HL-60/S4 treated with retinoic acid at 250 ng/mL for 4 days and 3 days (cell line): ENCODE results near the gene ZDHHC6.
"Not testable (repeated sequence)": the region's sequence is repeated elsewhere in the genome, so short reads cannot be mapped to it uniquely, and the experiment has no call there.

Experiments
- in situ Hi-C: fragments of 300-500 bp; cut with MboI; formaldehyde crosslinking; loops from 2 replicates; pipeline ENCODE4 v1.7.0; 2022; ENCODE audit warnings: low sequenced_read_pairs

ZDHHC6 gene

GRCh38 chr10:112446855-112447619, at the start of gene ZDHHC6, which contains the start of gene VTI1A:
TSS of gene ZDHHC6 (minus strand) at chr10:112446914. CDS start at chr10:112445436, 1,478 bp downstream.
TSS of gene VTI1A (plus strand) at chr10:112447215. CDS start at chr10:112447374, 159 bp downstream.
- in situ Hi-C loops: no loop called here

DNA sequence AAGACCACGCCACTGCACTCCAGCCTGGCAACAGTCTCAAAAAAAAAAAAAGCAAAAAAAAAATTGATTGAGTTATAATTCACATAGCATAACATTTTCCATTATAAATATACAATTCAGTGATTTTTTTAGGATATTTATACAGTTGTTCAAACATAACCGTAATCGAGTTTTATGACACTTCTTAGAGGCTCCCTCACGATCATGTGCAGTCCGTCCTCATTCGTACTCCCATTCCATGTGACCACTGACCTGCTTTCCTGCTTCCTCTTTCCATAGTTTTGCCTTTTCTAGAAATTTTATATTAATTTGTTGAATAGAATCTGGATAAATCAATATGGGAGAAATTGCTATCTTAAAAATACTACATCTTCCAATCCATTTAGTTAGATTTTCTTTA, 46.0 kb upstream of the ZDHHC6 start:
- in situ Hi-C loops: no loop called here

DNA sequence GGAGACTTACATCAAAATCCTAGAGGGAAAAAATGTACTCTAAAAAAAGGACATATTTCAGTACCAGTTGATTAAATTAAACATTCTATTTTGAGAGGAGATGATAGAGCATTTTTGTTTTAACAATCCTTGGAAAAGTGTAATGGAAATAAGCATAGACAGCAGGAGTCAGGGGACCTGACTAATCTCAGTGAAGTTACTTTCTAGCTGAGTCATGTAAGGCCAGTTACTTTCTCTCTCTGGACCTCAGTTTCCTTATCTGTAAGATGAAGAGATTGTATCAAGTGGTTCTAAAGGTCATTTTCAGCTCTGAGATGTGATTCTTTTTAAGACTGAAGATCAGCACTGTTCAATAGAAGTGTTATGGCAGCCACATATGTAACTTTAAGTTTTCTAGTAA, 44.4 kb upstream of the ZDHHC6 start:
- in situ Hi-C loops: no loop called here

GRCh38 chr10:112490545-112490944, 43.8 kb upstream of the ZDHHC6 start:
- in situ Hi-C loops: no loop called here

GRCh38 chr10:112487964-112488363, 41.2 kb upstream of the ZDHHC6 start:
- in situ Hi-C loops: no loop called here

- in situ Hi-C loops: no loop called here
Measured at GRCh38 chr10:112484399-112484798, 37.7 kb upstream of the ZDHHC6 start.

GRCh38 chr10:112481602-112482001, 34.9 kb upstream of the ZDHHC6 start:
- in situ Hi-C loops: no loop called here

- in situ Hi-C loops: no loop called here
Measured at GRCh38 chr10:112475575-112476218, 29.0 kb upstream of the ZDHHC6 start.

- in situ Hi-C loops: no loop called here
Measured at GRCh38 chr10:112471878-112472487, 25.3 kb upstream of the ZDHHC6 start.

DNA sequence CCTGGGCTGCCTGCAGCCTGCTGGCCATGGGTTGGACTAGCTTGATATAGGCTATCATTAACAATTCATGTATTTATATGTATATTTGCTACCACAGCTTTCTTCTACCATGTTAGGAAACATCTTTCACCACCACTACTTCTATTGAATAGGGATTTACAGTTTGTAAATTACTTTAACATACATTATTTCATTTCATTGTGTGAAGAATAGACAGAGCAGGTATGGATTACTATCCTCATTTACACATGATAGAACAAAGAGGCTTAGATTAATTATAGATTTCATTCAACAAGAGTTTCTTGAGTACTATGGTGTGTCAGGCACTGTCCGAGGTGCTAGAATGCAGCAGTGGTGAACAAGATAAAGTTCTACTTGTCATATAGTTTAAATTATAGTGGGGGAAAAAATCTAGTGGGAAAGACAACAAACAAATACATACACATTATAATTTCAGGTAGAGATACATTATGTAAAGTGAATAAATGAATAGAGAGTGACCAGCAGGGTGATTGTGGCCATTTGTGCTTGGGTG, 20.9 kb upstream of the ZDHHC6 start:
- in situ Hi-C loops: no loop called here

DNA sequence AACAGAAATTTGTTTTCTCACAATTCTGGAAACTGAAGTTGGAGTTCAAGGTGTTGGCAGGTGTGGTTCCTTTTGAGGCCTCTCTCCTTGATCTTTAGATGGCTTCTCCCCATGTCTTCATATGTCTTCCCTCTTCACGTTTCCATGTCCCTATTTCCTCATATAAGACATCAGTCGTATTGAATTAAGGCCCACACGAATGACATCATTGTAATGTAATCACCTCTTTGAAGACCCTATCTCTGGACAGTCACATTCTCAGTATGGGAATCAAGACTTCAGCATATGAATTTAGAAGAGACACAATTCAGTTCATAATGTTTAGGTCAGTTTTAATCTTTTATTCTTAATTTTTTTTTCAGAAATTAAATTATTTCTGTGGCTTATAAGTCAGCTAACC, 20.1 kb upstream of the ZDHHC6 start:
- in situ Hi-C loops: no loop called here

DNA sequence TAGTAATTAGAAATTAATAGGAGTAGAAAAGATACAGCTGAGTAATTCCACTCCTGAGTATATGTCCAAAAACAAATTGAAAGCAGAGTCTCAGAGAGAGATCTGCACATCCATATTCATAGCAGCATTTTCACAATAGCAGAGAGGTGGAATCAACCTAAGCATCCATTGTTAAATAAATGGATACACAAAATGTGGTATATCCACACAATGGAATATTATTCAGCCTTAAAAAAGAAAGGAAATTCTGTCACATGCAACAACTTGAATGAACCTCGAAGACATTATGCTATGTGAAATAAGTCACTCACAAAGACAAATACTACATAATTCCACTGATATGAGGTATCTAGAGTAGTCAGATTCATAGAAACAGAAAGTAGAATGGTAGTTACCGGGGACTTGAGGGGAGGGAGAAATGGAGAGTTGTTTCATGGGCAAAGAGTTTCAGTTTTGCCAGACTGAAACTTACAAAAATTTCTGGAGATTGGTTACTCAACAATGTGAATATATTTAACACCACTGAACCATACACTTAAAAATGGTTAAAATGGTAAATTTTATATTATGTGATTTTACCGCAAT, 18.7 kb upstream of the ZDHHC6 start:
- in situ Hi-C loops: no loop called here

DNA sequence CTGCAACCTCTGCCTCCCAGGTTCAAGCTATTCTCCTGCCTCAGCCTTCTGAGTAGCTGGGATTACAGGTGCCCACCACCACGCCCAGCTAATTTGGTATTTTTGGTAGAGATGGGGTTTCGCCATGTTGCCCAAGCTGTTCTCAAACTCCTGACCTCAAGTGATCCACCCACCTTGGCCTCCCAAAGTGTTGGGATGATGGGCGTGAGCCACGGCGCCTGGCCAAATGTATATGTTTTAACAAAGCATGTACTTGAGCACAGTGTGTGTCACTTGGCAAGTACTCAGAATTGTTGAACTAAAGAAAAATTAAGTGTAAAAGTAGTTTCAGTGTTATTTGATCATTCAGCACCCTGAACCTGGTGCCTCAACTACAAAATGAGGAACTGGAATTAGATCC, 17.4 kb upstream of the ZDHHC6 start:
- in situ Hi-C loops: not testable (repeated sequence)

DNA sequence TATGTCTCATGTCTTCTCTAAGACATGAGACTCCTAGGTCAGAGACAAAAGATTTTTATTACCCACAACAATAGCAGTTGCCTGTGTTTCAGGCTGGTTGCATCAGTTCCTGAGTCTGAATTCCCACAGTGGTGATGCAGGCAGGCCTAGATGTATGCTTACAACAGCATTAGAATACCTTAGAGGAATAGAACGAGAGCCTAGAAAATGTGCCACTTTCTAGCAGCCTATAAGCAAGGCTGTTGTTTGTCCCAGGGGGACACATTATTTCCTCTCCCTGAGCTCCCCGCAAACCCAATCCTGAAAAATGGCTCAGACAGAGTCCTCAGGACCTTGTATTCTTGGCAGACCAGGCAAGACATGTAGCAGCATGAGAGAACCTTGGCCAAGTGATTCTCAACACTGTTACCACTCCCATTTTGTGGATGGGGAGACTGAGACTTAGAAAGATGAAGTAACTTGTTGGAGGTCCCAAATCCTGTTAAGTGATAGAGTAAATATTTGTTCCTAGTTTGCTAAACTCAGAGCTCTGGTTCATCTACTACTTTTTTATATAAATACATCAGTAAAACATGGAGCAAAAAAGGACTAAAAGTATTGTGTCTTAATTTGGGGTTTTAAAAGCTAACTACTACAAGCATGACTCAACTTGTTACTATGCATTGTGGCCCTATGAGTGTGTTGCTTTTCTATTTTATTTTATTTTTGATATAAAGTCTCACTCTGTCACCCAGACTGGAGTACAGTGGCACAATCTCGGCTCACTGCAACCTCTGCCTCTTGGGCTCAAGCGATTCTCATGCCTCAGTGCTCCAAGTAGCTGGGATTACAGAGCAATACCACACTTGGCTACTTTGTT, 14.5 kb upstream of the ZDHHC6 start:
- in situ Hi-C loops: no loop called here

GRCh38 chr10:112460366-112460765, 13.7 kb upstream of the ZDHHC6 start:
- in situ Hi-C loops: no loop called here

- in situ Hi-C loops: no loop called here
Measured at GRCh38 chr10:112456533-112456932, 9.8 kb upstream of the ZDHHC6 start.

DNA sequence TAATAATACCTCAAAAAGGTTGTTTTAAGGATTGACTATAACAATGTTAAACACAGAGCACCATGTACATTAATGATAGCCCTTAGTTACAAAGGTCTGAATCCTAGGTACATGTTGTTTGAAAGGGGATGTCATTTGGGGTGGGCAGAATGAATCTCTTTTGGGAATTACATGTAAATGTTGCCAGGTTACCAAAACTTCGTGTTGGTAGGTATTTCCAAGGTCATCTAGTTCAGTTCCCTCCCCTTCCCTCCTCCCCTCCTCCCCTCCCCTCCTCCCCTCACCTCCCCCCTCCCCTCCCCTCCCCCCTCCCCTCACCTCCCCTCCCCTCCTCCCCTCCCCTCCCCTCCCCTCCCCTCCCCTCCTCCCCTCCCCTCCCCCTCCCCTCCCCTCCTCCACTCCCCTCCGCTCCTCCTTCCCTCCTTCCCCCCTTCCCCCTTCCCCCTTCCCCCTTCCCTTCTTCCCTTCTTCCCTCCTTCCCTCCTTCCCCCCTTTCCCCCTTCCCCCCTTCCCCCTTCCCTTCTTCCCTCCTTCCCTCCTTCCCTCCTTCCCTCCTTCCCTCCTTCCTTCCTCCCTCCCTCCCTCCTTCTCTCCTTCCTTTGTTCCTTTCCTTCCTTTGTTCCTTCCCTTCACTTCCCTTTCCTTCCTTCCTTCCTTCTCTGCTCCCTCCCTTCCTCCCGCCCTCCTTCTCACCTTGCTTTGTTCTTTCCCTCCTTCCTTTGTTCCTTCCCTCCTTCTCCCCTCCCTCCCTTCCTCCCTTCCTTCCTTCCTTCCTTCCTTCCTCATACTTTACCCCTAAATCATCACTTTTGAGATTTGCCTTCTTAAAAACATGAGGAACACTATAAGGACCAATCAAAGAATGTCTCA, 8.4 kb upstream of the ZDHHC6 start:
- in situ Hi-C loops: no loop called here

DNA sequence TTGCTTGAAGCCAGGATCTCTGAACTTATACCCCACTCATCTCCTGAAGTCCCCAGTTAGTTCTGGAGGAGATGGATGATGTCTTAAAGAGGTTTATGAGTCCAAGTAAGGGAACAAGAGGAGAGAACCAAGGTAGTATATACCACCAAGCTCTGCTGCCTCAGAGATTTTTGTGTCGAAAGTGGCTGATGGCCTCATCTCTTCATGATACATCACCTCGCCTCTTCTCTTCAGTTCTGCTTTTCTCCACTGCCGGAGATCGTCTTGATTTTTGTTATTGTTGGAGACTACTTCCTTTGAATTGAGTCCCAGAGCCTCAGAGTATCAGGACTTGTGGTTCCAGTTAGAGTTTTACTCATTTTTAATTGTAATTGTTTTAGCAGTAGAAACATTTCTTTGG, 2.2 kb upstream of the ZDHHC6 start:
- in situ Hi-C loops: no loop called here

DNA sequence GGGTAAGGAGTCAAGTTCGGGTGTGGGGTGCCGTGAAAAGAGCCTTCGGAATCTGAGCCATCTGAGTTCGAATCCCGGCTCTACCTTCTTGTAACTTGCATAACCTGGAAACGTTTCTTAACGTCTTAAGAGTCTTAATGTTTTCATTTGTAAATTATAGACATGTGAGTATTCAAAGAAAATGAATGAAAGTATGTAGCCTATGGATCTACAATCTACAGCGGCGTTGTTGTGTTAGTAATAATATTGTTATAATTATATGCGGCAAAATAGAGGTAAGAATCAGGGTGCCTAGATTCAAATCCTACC, 860 bp upstream of the ZDHHC6 start:
- in situ Hi-C loops: no loop called here
